ENCODE results near the gene DENND5B. TPM values are rescaled to one million over a fixed set of nuclear protein-coding genes. Genes with fewer than 3 reads are reported as not detected.

The DENND5B gene
- total and polyA plus RNA-seq, 2 of the 4 experiments (the other 2 are of a cell fraction): 5.5 to 13.4 TPM

DNA sequence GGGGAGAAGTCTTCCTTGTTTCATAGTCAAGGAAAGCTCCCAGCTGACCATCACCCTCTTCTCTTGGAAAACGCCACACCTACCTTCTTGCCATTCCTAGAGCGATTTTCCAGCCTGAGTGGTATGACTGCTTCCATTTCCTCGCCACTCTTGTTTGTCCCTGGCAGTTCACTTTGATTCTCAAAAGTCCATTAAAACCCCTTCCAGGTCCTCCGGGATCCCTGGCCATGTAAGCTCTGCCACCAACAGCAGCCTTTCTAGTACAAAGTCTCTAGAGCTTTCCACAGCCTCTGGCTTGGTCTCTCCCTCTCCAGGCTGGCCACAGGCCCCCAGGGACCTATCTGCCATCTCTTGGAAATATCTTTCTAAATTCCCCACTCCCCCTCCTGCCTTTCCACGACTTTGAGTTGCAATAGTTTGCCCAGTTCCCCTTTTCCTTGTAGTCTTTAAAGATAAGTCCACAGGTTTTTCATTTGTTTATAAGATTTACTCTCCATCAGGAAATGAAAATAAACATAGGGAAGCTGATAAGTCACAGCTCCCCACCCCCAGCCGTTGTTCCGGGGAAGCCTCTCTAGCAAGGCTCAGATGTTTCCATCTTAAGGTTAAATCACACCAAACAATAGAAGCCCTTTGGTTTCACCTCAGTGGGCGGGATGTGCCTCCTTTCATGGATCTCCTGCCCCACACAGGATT, 222.1 kb downstream of the DENND5B start:
- intact Hi-C loops (cut with micrococcal nuclease) (loop anchor here (5.0 kb wide), 1 partner anchor 42 kb away; the partner anchor contains the start of gene SINHCAF), in situ Hi-C loops (cut with MboI; ENCODE audit: low sequenced_read_pairs) (no loop called here), dilution Hi-C loops (cut with HindIII; ENCODE audit: low sequenced_read_pairs, unreplicated experiment) (no loop called here)
- TF ChIP-seq, protein P1, sequence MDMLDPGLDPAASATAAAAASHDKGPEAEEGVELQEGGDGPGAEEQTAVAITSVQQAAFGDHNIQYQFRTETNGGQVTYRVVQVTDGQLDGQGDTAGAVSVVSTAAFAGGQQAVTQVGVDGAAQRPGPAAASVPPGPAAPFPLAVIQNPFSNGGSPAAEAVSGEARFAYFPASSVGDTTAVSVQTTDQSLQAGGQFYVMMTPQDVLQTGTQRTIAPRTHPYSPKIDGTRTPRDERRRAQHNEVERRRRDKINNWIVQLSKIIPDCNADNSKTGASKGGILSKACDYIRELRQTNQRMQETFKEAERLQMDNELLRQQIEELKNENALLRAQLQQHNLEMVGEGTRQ (IDR thresholded peaks at IDR 0.05; ENCODE audit: low read depth, low read length): no peak
- TF ChIP-seq, protein P2, sequence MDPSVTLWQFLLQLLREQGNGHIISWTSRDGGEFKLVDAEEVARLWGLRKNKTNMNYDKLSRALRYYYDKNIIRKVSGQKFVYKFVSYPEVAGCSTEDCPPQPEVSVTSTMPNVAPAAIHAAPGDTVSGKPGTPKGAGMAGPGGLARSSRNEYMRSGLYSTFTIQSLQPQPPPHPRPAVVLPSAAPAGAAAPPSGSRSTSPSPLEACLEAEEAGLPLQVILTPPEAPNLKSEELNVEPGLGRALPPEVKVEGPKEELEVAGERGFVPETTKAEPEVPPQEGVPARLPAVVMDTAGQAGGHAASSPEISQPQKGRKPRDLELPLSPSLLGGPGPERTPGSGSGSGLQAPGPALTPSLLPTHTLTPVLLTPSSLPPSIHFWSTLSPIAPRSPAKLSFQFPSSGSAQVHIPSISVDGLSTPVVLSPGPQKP (IDR thresholded peaks at IDR 0.05; ENCODE audit: borderline replicate concordance, low read depth, low read length): no peak
- no peak for TF ChIP-seq CEBPB (IDR thresholded peaks at IDR 0.05; ENCODE audit: low read depth, low read length)
- no peak for TF ChIP-seq RCOR1 (IDR thresholded peaks at IDR 0.05; ENCODE audit: insufficient replicate concordance, low read length)
- no peak for TF ChIP-seq MXI1 (IDR thresholded peaks at IDR 0.05; ENCODE audit: borderline replicate concordance, low read depth, low read length)
- no peak for TF ChIP-seq SMC3 (IDR thresholded peaks at IDR 0.05; ENCODE audit: low read depth, low read length)
- no peak for TF ChIP-seq MAFK (IDR thresholded peaks at IDR 0.05; ENCODE audit: low read depth, low read length)
- TF ChIP-seq CHD1 (IDR thresholded peaks at IDR 0.05; ENCODE audit: low read depth, low read length): no peak
- TF ChIP-seq MAZ (IDR thresholded peaks at IDR 0.05; ENCODE audit: borderline replicate concordance, low read depth, low read length): no peak
- no peak for TF ChIP-seq BHLHE40 (IDR thresholded peaks at IDR 0.05; ENCODE audit: low read depth, low read length)
- no peak for TF ChIP-seq POLR2A (IDR thresholded peaks at IDR 0.05; ENCODE audit: low read depth, low read length)
- no peak for TF ChIP-seq RFX5 (IDR thresholded peaks at IDR 0.05; ENCODE audit: low read depth, low read length)
- TF ChIP-seq, protein P3, sequence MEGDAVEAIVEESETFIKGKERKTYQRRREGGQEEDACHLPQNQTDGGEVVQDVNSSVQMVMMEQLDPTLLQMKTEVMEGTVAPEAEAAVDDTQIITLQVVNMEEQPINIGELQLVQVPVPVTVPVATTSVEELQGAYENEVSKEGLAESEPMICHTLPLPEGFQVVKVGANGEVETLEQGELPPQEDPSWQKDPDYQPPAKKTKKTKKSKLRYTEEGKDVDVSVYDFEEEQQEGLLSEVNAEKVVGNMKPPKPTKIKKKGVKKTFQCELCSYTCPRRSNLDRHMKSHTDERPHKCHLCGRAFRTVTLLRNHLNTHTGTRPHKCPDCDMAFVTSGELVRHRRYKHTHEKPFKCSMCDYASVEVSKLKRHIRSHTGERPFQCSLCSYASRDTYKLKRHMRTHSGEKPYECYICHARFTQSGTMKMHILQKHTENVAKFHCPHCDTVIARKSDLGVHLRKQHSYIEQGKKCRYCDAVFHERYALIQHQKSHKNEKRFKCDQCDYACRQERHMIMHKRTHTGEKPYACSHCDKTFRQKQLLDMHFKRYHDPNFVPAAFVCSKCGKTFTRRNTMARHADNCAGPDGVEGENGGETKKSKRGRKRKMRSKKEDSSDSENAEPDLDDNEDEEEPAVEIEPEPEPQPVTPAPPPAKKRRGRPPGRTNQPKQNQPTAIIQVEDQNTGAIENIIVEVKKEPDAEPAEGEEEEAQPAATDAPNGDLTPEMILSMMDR (conservative IDR thresholded peaks at IDR 0.05; ENCODE audit: low read depth, low read length): no peak
- ChIA-PET CTCF (no interaction called here), POLR2A (ENCODE audit: unreplicated experiment) (no interaction called here)
- H4K8ac ChIP-seq (ENCODE audit: low read depth in 2 of 2, low read length in 2 of 2): no peak overlapping the region; a peak in 1 of 4 replicates
- no peak overlapping the region for H3K9ac ChIP-seq (ENCODE audit: low read depth, low read length)
- no peak overlapping the region for H2BK20ac ChIP-seq (ENCODE audit: low read depth, low read length)
- H3K4me3 ChIP-seq (ENCODE audit: insufficient read depth, low read depth, low read length): no peak overlapping the region
- H3K4ac ChIP-seq (ENCODE audit: low read depth, low read length): no peak overlapping the region
- H2BK5ac ChIP-seq (ENCODE audit: low read depth, low read length, poor library complexity, severe bottlenecking): no peak overlapping the region
- H4K91ac ChIP-seq (ENCODE audit: insufficient read depth, low read depth, low read length): no peak overlapping the region
- peak; percentile 70 for ATAC-seq (ENCODE audit: low read depth)
- H3K4me2 ChIP-seq (ENCODE audit: low read depth, low read length): peak overlapping the region; percentile 48
- WGBS, 2 experiments (ENCODE audit: extremely low coverage in 2 of 2, insufficient read length in 1 of 2): 44% methylated on average over 5 of the region's 8 CpGs; no CpG with 5 or more reads in 1 of the 2 experiments
- no peak overlapping the region for H2BK120ac ChIP-seq (ENCODE audit: low read depth, low read length)
- peak overlapping the region; percentile 75 for H2AFZ ChIP-seq (replicated peaks; ENCODE audit: low read length, poor library complexity)
- no peak overlapping the region for H3K14ac ChIP-seq (replicated peaks; ENCODE audit: low read depth, low read length)
- H3K9me1 ChIP-seq (ENCODE audit: insufficient read depth, low read length): 0 out of 2 replicates have a peak, but pooled peaks cover 12% of the 10 kb centered on the region
- H2AK9ac ChIP-seq (replicated peaks; ENCODE audit: low read depth, low read length, poor library complexity): no peak overlapping the region
- H3K79me1 ChIP-seq (ENCODE audit: low read depth in 1 of 2, low read length in 2 of 2): no peaks in the 10 kb centered on the region
- no peak overlapping the region; the same call in 1 of the 2 replicates for H4K5ac ChIP-seq (ENCODE audit: low read depth, low read length)
- no peak overlapping the region for H3K27ac ChIP-seq (ENCODE audit: insufficient read depth, low read length)
- DNase-seq: peak; percentile 48
- H2AK5ac ChIP-seq (ENCODE audit: low read depth, low read length): no peak overlapping the region
- no peaks in the 10 kb centered on the region for H3K36me3 ChIP-seq (ENCODE audit: control insufficient read depth, insufficient read depth, low read length)
- H3K23ac ChIP-seq (ENCODE audit: low read depth, low read length): no peak overlapping the region
- no peaks in the 10 kb centered on the region for H3K9me3 ChIP-seq (ENCODE audit: control insufficient read depth, insufficient read depth, low read length)
- H3K4me1 ChIP-seq (ENCODE audit: control insufficient read depth, insufficient read depth, low read length): peaks cover 15% of the 10 kb centered on the region
- no peak overlapping the region for H3K18ac ChIP-seq (ENCODE audit: low read depth, low read length)
- no peak overlapping the region for H3K56ac ChIP-seq (ENCODE audit: extremely low read depth, insufficient read depth, low read length)
- no peaks in the 10 kb centered on the region for H4K20me1 ChIP-seq (ENCODE audit: insufficient read depth, low read length)
- H3K27me3 ChIP-seq (ENCODE audit: control insufficient read depth, insufficient read depth, low read length): no peaks in the 10 kb centered on the region
- no peak overlapping the region for H2BK15ac ChIP-seq (ENCODE audit: low read depth, low read length)
- no TSS peak for BruUV-seq (replicated peaks)

Data from IMR-90 (cell line).